HG03571 (cell line): ENCODE measurements around the gene FHOD3.

Experiments
- ATAC-seq: cut with Tn5 transposase; IDR thresholded peaks from one replicate; pipeline ENCODE4 v1.9.1; 2021; ENCODE audit not compliant: unreplicated experiment

FHOD3 gene

DNA sequence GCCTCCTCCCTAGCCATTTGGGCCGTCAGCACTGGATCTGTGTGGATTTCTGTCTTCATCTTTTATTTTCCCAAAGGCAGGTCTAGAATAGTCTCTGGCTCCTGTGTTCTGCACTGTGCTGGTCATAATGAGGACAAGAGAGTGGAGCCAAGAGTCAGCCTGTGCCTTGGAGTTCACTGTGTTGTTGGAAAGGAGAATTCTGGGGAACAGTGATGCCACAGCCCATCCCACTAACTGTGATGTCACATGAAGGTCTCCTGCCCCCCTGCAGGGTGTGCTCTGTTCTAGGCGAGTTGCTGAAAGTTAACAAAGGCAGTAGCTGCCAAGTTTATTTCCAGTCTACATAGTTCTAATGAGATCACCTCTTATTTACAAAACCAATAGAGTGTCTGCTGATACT is 282.8 kb downstream of the FHOD3 start:
- no peak for ATAC-seq

DNA sequence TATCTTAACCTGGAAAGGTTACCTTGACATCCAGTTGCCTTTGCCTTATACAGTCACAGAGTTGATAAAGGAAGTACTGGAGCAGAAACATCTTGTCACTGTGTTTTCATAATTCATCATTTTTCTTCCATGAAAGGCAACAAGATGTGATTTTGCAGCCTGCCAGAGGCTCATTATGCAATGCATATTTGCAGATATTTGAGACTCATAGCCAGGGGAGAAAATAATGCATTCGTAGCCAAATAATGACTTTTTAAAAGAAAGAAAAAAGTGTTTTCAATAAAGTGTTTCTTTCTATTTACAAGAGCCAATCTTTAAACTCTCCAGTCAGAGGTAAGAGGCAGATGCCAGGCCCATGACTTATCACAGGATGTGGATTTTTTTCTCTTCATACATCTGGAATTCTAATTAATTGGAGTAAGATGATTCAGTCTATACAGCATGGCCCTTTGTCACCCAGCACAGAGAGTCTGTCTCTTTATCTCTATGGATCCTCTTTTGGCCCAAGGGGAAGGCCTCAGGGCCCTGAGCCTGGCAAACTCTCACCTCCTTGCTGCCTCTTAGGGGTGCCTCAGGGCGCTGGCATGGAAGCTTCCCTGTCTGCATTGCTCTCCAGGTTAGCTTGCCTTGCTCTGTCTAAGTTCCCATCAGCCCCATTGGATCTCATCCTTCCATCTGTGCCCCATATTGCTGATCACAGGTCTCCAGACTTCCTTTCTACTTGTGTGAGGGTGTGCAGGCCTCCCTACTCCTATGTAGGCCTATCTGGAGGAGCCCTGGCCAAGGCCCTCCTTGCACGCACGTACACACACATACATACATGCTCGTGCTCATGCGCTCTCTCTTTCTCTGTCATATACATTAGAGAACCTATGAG is 283.6 kb downstream of the FHOD3 start:
- ATAC-seq: no peak

DNA sequence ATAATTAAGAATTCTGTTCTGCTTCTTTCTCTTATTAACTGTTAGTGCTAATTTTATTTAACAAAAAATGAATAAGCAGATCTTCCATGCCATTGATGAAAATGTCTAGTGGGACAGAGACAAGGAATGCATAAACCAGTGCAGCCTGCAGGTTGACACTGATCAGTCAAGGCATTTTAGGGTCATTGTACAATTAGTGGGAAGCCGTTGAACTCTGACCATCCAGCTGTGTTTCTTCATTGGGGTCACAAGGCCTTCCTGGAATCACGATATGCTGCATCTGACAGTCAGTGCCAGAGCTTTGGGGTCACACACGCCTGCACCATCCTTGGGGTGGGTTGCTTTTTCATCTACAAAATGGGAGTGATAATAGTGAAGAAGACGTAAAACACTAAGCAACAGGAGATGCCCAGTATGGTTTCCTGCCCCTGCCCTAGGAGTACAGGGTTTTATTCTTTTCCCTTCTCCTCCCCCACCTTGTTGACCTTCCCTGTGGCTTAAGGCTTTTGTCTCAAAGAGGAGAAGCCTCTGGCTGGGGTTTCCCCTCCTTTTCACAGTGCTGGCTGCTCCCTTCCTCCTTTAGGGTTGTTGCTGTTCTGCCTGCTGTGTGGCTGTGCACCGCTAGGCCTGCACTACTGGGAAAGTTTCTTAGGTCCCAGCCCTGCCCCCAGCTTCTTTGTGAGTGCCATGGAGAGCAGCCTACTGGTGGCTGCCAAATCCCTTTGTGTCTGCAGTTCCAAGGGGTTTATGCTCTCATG is 285.7 kb downstream of the FHOD3 start:
- ATAC-seq: no peak

DNA sequence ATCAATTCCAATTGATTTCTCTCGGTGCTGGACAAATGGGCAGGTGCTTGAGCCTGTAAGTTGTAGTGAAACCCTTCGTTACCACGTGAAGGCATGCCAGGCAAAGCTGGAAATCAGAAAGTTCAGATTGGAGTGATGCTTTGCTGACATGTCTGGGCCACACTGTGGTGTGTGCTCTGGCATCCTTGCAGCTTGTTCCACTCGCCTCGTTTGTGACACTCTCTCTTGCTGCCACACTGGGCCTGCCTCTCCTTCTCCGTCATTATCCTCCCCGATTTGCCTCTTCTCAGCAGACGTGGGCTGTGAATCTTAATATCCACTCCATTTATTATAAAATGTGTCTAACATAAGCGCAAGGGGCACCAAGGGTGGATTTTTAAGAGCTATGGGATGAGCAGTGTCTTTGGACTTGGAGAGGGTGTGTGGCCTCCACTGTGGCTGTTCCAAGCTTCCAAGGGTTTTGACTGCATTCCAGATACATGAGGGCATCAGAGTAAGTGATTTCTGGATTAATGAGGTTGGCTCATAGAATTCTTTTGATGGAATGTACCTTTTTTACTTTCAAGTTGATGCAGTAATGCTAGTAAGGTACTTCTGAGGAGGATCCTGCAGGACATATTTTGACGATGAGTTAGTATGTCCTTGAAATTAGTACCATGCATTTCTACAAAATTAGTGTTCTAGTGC is 292.5 kb downstream of the FHOD3 start:
- no peak for ATAC-seq

DNA sequence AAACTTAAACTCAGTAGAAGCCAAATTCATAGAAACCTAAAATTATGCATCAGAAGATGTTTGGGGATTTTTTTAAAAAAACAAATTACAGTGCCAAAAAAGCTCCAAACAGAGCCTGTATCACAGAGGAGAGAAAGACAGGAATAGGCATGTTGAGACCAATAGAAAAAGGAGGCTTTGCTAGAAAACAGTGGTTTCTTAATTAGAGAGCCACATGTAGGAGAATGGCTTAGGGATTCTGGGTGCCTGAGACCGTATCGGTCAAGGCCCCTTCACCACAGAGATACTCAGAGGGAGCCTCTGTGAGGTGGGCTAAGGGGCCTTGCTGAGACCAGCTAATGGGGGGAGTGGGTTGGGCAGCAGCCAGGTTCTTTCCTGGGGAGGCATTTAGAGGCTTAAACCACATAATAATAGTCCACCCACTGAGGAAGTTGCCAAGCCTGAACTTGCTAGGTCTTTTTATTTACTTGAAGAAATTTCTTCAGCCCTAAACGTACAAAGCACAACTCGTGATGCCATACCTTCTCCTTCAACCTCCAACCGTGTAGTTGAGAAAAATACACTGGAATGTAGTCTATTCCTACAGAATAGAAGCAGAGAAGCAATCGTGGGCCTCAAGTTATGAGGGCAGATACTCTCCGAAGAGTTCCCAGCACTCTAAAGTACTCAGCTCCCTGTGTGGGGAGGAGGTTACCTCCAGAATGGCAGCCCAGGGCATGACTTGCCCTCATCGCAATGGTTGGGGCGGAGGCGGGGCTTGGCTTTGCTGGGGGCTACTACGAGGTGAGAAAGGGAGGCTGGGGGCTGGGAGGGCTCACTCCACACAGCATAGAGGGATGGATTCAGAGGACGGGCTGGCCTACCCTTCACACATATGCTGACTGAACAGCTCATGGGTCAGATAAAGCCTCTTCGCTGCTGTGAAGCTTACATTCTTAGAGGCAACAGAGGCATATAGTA is 293.4 kb downstream of the FHOD3 start:
- no peak for ATAC-seq

DNA sequence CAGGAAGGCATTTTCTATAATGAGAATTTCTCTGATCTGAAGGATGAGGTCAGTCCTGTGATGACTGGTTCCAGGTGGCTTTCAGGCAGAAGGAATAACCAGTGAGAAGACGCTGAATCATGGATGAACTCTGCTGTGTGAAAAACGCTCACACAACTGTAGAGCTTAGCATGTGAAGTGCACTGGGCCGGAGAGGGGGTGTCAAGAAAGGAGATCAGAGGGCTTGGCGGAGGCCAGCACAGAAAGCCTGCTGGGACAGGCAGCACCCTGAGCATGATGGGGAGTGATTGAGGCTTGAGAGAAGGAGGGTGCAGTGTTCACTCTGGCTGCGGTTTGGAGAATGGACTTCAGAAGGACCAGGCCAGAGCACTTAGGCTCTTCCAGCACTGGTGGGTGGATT is 294.8 kb downstream of the FHOD3 start:
- no peak for ATAC-seq

DNA sequence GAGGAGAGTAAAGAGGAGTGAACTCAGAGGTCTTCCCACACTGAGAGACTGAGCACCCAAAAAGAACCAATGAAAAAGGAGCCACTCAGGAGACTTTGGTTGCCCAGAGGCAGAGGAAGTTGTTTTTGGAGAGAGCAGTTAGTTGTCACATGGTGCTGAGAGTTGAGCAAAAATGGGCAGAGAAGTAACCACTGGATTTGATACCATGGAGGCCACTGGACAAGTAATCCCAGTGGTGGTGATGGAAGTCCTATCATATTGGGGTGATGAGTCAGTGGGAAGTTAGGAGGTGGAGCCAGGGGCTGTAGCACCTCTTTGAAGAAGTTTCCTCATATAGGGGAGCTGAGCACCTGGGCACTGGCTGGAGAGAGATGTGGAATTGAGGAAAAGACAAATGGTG is 295.5 kb downstream of the FHOD3 start:
- ATAC-seq: no peak

DNA sequence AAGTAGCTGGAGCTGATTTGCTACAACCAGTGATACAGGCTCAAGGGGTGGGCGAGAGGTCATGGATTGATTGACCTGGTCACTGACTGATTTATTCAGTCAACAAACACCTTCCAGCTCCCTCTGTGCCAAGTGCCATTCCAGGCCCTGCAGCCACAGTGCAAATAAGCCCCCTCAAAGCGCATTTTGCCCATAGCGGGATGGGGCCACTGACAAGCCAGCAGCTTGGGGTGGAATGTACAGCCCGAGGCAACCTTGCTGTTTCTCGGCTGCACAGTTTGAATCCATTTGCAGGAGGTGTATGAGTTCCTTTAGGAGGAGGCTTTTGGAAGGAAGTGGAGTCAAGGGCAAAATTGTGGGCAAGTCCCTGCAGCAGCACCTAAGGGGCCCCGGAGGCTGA is 296.1 kb downstream of the FHOD3 start:
- no peak for ATAC-seq

DNA sequence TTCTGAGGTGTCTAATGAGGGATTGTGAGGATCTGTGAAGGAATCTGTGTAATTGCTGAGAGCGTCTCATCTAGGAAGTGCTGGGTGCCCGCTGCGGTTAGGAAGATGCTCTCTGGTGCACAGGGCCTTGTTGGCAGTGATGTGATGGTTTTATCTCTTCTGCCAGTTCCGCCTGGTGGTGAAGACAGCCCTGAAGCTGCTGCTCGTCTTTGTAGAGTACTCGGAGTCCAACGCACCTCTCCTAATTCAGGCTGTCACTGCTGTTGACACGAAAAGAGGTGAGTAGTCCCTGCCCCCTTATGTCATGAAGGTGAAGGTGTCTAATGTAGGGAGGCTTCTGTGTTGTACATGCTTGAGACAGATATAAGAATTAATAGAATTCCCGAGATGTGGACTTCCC is 297.1 kb downstream of the FHOD3 start:
- no peak for ATAC-seq

DNA sequence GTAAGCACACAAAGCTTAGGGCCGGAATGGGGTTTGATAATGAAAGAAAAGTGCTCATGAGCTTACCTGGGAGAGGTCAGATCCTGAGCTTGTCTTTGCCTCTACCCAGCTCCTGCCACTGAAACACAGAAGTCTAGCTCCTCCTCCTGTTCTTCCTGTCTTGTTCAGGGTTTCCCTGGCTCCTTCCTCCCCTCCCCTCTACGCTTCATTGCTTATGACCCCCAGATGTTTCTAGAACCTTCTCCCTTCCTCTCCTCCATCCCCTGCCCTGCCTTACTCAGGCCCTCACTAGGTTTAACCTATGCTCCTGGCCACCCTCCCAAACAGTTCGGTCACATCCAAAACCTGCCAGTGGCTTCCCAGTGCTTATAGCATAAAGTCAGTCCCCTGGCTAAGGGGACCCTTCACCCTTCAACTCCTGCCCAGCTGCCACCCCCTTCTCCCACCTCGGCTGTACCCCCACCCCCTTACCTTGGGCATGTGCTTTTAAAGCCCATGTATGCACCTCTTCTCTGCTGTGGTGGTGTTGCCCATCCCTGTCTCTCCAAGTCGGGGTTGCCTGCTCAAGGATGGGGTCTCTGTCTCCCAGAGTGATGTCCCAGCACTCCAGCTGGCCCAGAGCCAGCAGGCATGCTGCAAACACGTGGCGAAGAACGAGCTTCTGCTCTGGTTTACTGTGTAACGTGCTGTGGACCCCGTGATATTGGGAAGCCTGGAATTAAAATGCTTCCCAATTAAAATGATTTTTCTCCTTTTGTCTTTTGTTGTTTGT is 297.7 kb downstream of the FHOD3 start:
- no peak for ATAC-seq

DNA sequence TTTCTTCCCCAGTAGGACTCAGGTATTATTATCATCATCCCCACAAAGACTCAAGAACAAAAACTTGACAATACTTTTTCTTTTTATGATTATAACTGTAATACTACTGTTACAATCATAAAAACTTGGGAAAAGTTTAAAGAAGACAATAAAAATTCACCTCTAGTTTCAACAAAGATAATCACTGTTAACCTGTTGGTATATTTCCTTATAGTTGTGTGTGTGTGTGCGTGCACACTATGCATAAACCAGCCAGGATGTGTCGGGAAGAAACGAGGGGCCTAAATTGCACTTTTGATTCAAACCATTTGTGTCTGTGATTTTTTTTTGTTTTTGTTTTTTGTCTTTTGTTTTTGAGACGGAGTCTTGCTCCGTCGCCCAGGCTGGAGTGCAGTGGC is 298.3 kb downstream of the FHOD3 start:
- ATAC-seq: no peak

DNA sequence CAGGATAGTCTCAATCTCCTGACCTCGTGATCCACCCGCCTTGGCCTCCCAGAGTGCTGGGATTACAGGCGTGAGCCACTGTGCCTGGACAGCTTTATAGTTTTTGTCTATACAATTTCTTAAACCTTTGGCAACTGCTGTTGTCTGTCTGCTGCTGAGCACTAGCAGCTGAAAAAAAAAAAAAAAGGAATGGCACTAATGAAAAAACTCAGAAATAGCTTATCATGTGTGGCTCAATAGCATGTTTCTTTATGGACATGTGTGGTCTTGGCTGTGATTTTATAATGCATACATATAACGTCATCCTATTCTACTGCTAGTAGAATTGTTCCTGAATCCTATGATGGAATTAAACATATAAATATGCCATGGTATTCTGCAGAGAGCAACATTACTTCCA is 300.1 kb downstream of the FHOD3 start:
- no peak for ATAC-seq

DNA sequence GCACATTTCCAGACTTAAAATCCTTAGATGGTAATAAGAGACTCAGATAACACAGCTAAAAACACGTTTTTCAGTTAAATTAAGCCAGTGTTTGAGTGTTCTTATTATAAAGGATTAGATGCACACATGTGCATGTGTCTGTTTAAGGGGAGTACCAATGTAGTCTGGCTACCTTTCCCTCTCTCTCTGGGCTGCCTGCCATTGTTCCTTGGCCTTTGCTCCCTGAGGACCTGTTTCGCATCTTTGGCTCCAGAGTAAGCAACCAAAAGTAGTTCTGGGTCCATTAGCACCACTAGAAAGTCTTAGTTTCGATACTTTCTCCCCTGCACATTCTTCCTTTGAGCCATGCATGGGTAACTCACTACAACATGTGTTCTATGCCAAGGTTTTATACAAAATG is 303.0 kb downstream of the FHOD3 start:
- no peak for ATAC-seq

DNA sequence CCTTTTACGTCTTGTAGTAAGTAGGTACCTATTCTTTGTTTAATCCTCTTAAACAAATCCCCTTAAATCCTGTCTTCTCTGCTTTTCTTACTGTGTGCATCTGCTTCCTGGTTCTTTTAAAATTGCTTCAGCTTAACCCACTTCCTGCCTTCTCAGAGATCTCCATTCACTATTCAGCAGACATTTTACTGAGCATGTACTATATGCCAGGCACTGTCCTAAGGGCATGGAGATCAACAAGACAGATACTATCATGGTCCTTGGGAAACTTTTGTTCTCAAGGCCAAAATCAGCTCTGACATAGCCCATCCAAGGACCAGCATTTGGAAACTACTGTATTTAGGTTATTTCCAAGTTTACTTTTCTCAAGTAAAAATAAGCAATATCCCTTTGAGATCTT is 303.8 kb downstream of the FHOD3 start:
- no peak for ATAC-seq

DNA sequence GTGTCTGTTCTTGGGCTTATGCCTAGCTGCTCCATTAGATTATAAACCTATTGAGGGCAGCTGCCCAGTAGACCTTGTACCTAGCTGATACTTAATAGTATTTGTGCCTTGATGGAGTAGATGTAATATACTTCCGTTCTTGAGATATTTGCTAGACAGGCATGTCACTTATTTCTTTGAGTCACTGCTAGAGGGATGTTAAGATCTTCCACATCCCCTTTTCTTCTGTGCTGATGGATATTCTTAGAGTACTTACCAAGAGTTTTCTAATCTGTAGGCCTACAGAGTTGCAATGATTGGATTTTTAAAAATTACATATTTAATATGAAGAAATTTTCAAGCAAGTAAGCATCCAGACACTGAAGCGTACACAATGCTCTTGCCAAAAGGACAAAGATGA is 304.6 kb downstream of the FHOD3 start:
- ATAC-seq: no peak

DNA sequence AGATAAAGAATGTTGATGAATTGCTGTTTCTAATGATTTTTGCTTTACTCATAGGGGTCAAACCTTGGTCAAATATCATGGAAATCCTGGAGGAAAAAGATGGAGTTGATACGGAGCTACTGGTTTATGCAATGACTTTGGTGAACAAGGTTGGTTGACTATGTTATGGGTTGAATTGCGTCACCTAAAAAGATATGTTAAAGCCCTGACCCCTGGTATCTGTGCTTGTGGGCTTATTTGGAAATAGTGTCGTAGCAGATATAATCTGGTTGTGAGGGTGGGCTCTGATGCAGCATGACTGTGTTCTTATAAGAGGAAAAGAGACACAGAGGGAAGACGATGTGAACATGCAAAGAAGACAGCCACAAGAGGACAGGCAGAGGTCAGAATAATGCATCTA is 305.1 kb downstream of the FHOD3 start:
- ATAC-seq: no peak

DNA sequence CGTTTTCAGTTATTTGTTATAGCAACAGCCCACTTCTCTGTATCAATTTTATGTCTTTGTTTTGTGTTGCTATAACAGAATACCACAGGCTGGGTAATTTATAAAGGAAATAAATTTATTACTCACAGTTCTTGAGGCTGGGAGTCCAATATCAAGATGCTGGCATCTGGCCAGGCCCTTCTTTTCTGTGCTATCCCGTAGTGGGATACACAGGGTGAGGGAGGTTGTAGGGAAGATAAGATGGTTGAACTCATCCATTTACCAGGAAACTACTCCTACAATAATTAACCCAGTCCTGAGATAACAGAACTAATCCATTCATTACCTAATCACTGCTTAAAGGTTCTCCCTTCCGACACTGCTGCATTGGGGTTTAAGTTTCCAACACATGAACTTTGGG is 310.6 kb downstream of the FHOD3 start:
- no peak for ATAC-seq

DNA sequence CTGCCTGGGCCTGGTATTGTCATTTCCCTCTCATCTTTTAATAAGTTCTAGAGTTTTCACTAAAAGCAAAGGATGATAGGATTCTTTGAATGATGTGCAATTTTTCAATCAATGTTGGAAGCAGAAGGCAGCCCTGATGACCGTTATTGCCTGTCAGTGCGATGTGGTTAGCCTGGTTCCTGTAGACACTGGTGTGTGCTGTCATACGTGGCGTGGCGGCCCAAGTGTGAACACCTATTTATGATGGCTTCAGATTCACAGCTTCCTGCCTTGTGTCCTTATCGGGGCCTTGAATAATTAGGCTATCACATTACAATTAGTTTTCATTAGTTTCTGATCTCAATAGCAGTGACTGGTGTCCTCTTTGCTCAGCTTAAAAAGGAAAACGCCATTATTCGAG is 312.7 kb downstream of the FHOD3 start:
- ATAC-seq: no peak

DNA sequence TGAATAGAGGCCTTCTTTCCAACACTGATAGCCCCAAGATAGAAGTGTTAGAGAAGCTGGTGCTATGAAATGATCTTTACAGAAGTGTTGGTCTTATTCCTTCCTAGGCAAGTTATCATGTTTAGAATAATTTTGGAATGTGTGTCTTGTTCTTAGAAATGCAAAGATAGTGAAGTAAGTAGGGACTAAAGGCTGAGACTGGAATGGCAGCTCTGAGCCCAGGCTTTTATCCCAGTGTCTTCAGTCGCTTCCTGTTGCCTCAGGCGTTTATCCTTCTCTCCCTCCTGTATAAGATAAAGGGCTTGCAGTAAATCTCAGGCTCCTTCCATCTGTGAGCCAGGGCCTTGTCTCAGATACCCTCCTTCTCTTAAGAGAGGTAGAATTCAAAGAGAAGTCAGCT is 313.1 kb downstream of the FHOD3 start:
- no peak for ATAC-seq

DNA sequence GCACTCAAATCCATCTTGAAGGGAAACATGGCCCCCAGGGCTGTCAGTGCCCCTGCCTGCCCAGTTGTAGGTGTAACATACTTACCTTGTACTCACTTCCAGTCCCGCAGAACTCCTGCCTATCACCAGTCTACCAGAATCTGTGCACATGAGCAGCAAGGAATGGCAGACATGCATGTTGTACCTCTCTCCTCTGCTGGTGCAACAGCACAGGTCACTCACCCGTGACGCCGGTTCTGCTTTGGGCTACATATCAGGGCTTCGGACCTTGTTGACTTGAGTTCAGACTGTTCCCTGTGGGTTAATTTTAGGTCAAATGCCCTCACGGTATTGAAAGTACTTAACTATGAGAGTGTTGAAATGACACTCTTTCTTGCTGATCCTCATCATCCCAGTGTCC is 315.6 kb downstream of the FHOD3 start:
- ATAC-seq: no peak
